ENCODE results near the gene MSX2.

- TF ChIP-seq CTCF (IDR thresholded peaks at IDR 0.05): no peak
- no peak for TF ChIP-seq POLR2A (IDR thresholded peaks at IDR 0.05)
Measured at GRCh38 chr5:174692381-174692780, 32.0 kb upstream of the MSX2 start.
